ENCODE results near the gene CDR2.

- TF ChIP-seq, protein P1, sequence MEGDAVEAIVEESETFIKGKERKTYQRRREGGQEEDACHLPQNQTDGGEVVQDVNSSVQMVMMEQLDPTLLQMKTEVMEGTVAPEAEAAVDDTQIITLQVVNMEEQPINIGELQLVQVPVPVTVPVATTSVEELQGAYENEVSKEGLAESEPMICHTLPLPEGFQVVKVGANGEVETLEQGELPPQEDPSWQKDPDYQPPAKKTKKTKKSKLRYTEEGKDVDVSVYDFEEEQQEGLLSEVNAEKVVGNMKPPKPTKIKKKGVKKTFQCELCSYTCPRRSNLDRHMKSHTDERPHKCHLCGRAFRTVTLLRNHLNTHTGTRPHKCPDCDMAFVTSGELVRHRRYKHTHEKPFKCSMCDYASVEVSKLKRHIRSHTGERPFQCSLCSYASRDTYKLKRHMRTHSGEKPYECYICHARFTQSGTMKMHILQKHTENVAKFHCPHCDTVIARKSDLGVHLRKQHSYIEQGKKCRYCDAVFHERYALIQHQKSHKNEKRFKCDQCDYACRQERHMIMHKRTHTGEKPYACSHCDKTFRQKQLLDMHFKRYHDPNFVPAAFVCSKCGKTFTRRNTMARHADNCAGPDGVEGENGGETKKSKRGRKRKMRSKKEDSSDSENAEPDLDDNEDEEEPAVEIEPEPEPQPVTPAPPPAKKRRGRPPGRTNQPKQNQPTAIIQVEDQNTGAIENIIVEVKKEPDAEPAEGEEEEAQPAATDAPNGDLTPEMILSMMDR (IDR thresholded peaks at IDR 0.05) = no peak
- TF ChIP-seq POLR2A (IDR thresholded peaks at IDR 0.05) = no peak
Observed at GRCh38 chr16:22322741-22323140, 51.7 kb downstream of the CDR2 start.

Data from esophagus squamous epithelium (tissue), 4 donors.